GM23338 (cell line): ENCODE data around the gene C11orf98. TPM values are rescaled to one million over a fixed set of nuclear protein-coding genes. Genes with fewer than 3 reads are reported as not detected.
A peak's percentile ranks its signal among the peaks of the same experiment; 100 is the strongest.

ENCODE experiments used
- ATAC-seq: fragments of 200-7000 bp; cut with Tn5 transposase; 3 replicates; pipeline ENCODE4 v1.9.1; 2020
- DNase-seq: peaks from one replicate; pipeline ENCODE4 v3.0.0-alpha.2; 2015; ENCODE audit warnings: low spot score
- H2AFZ ChIP-seq: fragments of 200-600 bp; sonication (generic); 2 replicates; pipeline ENCODE4 v1.8.0; 2016; ENCODE audit warnings: antibody characterized with exemption, mild to moderate bottlenecking, moderate library complexity
- H3F3A ChIP-seq: fragments of 200-600 bp; sonication (generic); replicated peaks from 2 replicates; pipeline ENCODE4 v1.8.0; 2017; ENCODE audit warnings: antibody characterized with exemption, mixed run types, low read depth
- H3K27ac ChIP-seq: fragments of 200-600 bp; sonication (generic); 2 replicates; pipeline ENCODE4 v1.6.1; 2016; ENCODE audit warnings: low read depth
- H3K27me3 ChIP-seq: fragments of 200-600 bp; sonication (generic); 2 replicates; pipeline ENCODE4 v1.8.0; 2016; ENCODE audit warnings: mild to moderate bottlenecking, mixed run types, moderate library complexity; ENCODE audit not compliant: insufficient read depth
- H3K36me3 ChIP-seq: fragments of 200-600 bp; sonication (generic); 2 replicates; pipeline ENCODE4 v1.8.0; 2016; ENCODE audit warnings: mild to moderate bottlenecking; ENCODE audit not compliant: insufficient read depth
- H3K4me1 ChIP-seq: fragments of 200-600 bp; sonication (generic); 2 replicates; pipeline ENCODE4 v1.8.0; 2016; ENCODE audit warnings: mild to moderate bottlenecking, moderate library complexity; ENCODE audit not compliant: insufficient read depth
- H3K4me2 ChIP-seq: fragments of 200-600 bp; sonication (generic); 2 replicates; pipeline ENCODE4 v1.7.1; 2017; ENCODE audit warnings: mixed run types
- H3K4me3 ChIP-seq: fragments of 200-600 bp; sonication (generic); 2 replicates; pipeline ENCODE4 v1.6.1; 2016; ENCODE audit warnings: mixed run types
- H3K79me2 ChIP-seq: fragments of 200-600 bp; sonication (generic); replicated peaks from 2 replicates; pipeline ENCODE4 v1.8.0; 2017; ENCODE audit warnings: mild to moderate bottlenecking; ENCODE audit not compliant: insufficient read depth
- H3K9me2 ChIP-seq: fragments of 200-600 bp; sonication (generic); 2 replicates; pipeline ENCODE4 v1.8.0; 2017; ENCODE audit not compliant: insufficient read depth
- H4K20me1 ChIP-seq: fragments of 200-600 bp; sonication (generic); replicated peaks from 2 replicates; pipeline ENCODE4 v1.8.0; 2017; ENCODE audit warnings: mild to moderate bottlenecking; ENCODE audit not compliant: insufficient read depth
- H3K27ac Mint-ChIP-seq: 2 replicates; pipeline ENCODE4 v1.8.0; 2020; ENCODE audit warnings: inconsistent platforms, mild to moderate bottlenecking, moderate library complexity, mixed read lengths
- H3K27me3 Mint-ChIP-seq: 3 replicates; pipeline ENCODE4 v1.8.0; 2022; ENCODE audit warnings: low read depth, mild to moderate bottlenecking, moderate library complexity, mixed read lengths, inconsistent platforms; ENCODE audit not compliant: insufficient read depth, poor library complexity
- H3K36me3 Mint-ChIP-seq: 3 replicates; pipeline ENCODE4 v1.8.0; 2021; ENCODE audit warnings: low read depth, mild to moderate bottlenecking, inconsistent platforms, moderate library complexity, mixed read lengths
- H3K4me1 Mint-ChIP-seq: 3 replicates; pipeline ENCODE4 v1.8.0; 2020; ENCODE audit warnings: mild to moderate bottlenecking, inconsistent platforms, mixed read lengths
- H3K4me3 Mint-ChIP-seq: 3 replicates; pipeline ENCODE4 v1.8.0; 2021; ENCODE audit warnings: moderate library complexity, mild to moderate bottlenecking, inconsistent platforms, mixed read lengths
- H3K9me3 Mint-ChIP-seq: 3 replicates; pipeline ENCODE4 v1.8.0; 2020; ENCODE audit warnings: moderate library complexity, mild to moderate bottlenecking, inconsistent platforms, mixed read lengths
- CREB1 ChIP-seq: fragments of 250-450 bp; sonication (Bioruptor Pico); IDR thresholded peaks from 2 replicates; pipeline ENCODE4 v1.5.0; 2020; ENCODE audit warnings: low read depth, mild to moderate bottlenecking, moderate library complexity
- ETS1 ChIP-seq: IDR thresholded peaks from 2 replicates; pipeline ENCODE4 v1.6.1; 2016; ENCODE audit warnings: antibody characterized with exemption
- EZH2 ChIP-seq: fragments of 200-600 bp; sonication (generic); IDR thresholded peaks from one replicate; pipeline ENCODE4 v1.8.0; 2017; ENCODE audit warnings: antibody characterized with exemption, mild to moderate bottlenecking, low read depth; ENCODE audit not compliant: unreplicated experiment
- EZH2phosphoT487 ChIP-seq: fragments of 200-600 bp; sonication (generic); IDR thresholded peaks from one replicate; pipeline ENCODE4 v1.8.1; 2018; ENCODE audit warnings: antibody characterized with exemption; ENCODE audit not compliant: unreplicated experiment
- JUNB ChIP-seq: IDR thresholded peaks from one replicate; pipeline ENCODE4 v1.6.1; 2016; ENCODE audit warnings: antibody characterized with exemption; ENCODE audit not compliant: unreplicated experiment
- NANOG ChIP-seq: IDR thresholded peaks from 2 replicates; pipeline ENCODE4 v1.6.1; 2016; ENCODE audit warnings: antibody characterized with exemption, borderline replicate concordance
- REST ChIP-seq: IDR thresholded peaks from one replicate; pipeline ENCODE4 v1.6.1; 2018; ENCODE audit warnings: antibody characterized with exemption; ENCODE audit not compliant: unreplicated experiment
- STAT1 ChIP-seq: IDR thresholded peaks from one replicate; pipeline ENCODE4 v1.6.1; 2016; ENCODE audit warnings: antibody characterized with exemption; ENCODE audit not compliant: unreplicated experiment
- ZNF114 ChIP-seq: fragments of 250-450 bp; sonication (Bioruptor Pico); IDR thresholded peaks from 2 replicates; pipeline ENCODE4 v1.5.0; 2020; ENCODE audit warnings: mild to moderate bottlenecking, moderate library complexity
- ZNF331 ChIP-seq: fragments of 250-450 bp; sonication (Bioruptor Pico); IDR thresholded peaks from 2 replicates; pipeline ENCODE4 v1.5.0; 2020; ENCODE audit warnings: low read depth, mild to moderate bottlenecking, moderate library complexity
- ZNF462 ChIP-seq: fragments of 250-450 bp; sonication (Bioruptor Pico); IDR thresholded peaks from 2 replicates; pipeline ENCODE4 v1.5.0; 2020; ENCODE audit warnings: mild to moderate bottlenecking, moderate library complexity
- polyA plus RNA-seq: library from polyadenylated mRNA; unstranded; fragments of >200 nt; fragmentation: Nextera tagmentation; extraction: Ambion mirVana; gene quantifications from 2 replicates; pipeline ENCODE4 v1.2.1, GENCODE V29; 2016
- total RNA-seq: library from RNA; depleted of rRNA; stranded (reverse); fragments of >200 nt; shearing (Covaris generic); gene quantifications from 2 replicates; pipeline ENCODE4 v1.2.3, GENCODE V29; 2014

Gene C11orf98
- total and polyA plus RNA-seq, 2 experiments from 2014 or later, result 132 to 479 TPM

GRCh38 chr11:62712861-62713260 is 47.9 kb upstream of the C11orf98 start (continued):
- TF ChIP-seq REST (no peak), ETS1 (no peak), ZNF114 (CRISPR knock-in tag) (no peak)

- H3K9me3 Mint-ChIP-seq, result no peaks in the 10 kb centered on the region
- Histone ChIP-seq H3K9me2 (no peaks in the 10 kb centered on the region), H3K4me1 (peaks cover 28% of the 10 kb centered on the region), H3K4me2 (no peak overlapping the region), H2AFZ (no peak overlapping the region), H3F3A (peaks cover 62% of the 10 kb centered on the region), H3K79me2 (peaks cover 13% of the 10 kb centered on the region; the same call in 1 of the 2 replicates), H3K27ac (no peak overlapping the region), H3K36me3 (peaks cover 56% of the 10 kb centered on the region), H3K4me3 (no peak overlapping the region), H3K27me3 (no peaks in the 10 kb centered on the region), H4K20me1 (peaks cover 12% of the 10 kb centered on the region)
- H3K27me3 Mint-ChIP-seq, result peaks cover 17% of the 10 kb centered on the region
- H3K4me1 Mint-ChIP-seq, result peaks cover 68% of the 10 kb centered on the region
- DNase-seq (no peak), ATAC-seq (no peak)
- H3K27ac Mint-ChIP-seq, result peak overlapping the region; percentile 40
- H3K36me3 Mint-ChIP-seq, result peaks cover 71% of the 10 kb centered on the region
- TF ChIP-seq ETS1, result no peak
- no peak for TF ChIP-seq STAT1
- no peak for TF ChIP-seq ZNF114 (CRISPR knock-in tag)
- TF ChIP-seq JUNB, result no peak
- TF ChIP-seq ZNF331 (CRISPR knock-in tag), result no peak
- no peak for TF ChIP-seq NANOG
- TF ChIP-seq CREB1, result no peak
- TF ChIP-seq EZH2, result no peak
- no peak for TF ChIP-seq ZNF462 (CRISPR knock-in tag)
- TF ChIP-seq EZH2phosphoT487, result no peak
- no peak overlapping the region for H3K4me3 Mint-ChIP-seq
Measured at GRCh38 chr11:62712276-62712812, 47.3 kb upstream of the C11orf98 start.
